ENCODE data around the gene ATG2A.

- no peak for TF ChIP-seq EZH2 (IDR thresholded peaks at IDR 0.05; ENCODE audit: low read depth, low read length, severe bottlenecking)
- no peak for TF ChIP-seq CTCF (IDR thresholded peaks at IDR 0.05; ENCODE audit: control extremely low read depth in 1 of 3, insufficient read depth in 1 of 3, low read depth in 1 of 3, low read length in 3 of 3)
- TF ChIP-seq TBP (IDR thresholded peaks at IDR 0.05; ENCODE audit: low read depth, low read length): no peak
- no peak for TF ChIP-seq POLR2A (IDR thresholded peaks at IDR 0.05; ENCODE audit: control extremely low read depth in 1 of 2, low read depth in 2 of 2, low read length in 2 of 2)
- TF ChIP-seq JUN (IDR thresholded peaks at IDR 0.05; ENCODE audit: low read depth, low read length): no peak
- no peak for TF ChIP-seq POLR2AphosphoS5 (IDR thresholded peaks at IDR 0.05; ENCODE audit: low read depth, low read length)
- no peak for TF ChIP-seq MAFK (IDR thresholded peaks at IDR 0.05; ENCODE audit: low read depth, low read length)
These were observed 71.8 kb downstream of the ATG2A start for GRCh38 chr11:64845129-64845775.
